Ishikawa (cell line): ENCODE data around the gene RTN4RL2.
A peak's percentile ranks its signal among the peaks of the same experiment; 100 is the strongest.

Source experiments
- CREB1 ChIP-seq: IDR thresholded peaks from 2 replicates; pipeline ENCODE4 v1.6.1; 2012; ENCODE audit warnings: low read depth
- FOXM1 ChIP-seq: IDR thresholded peaks from 2 replicates; pipeline ENCODE4 v1.6.1; 2012; ENCODE audit warnings: low read depth, borderline replicate concordance
- NFIC ChIP-seq: IDR thresholded peaks from 2 replicates; pipeline ENCODE4 v1.6.1; 2012
- TCF12 ChIP-seq: IDR thresholded peaks from 2 replicates; pipeline ENCODE4 v1.6.1; 2012; ENCODE audit warnings: low read depth
- TEAD4 ChIP-seq: IDR thresholded peaks from 2 replicates; pipeline ENCODE4 v1.6.1; 2012

GRCh38 chr11:57499413-57499982 lies 39.2 kb downstream of the RTN4RL2 start:
- TF ChIP-seq TEAD4: no peak
- TF ChIP-seq FOXM1: no peak
- peak; percentile 72 for TF ChIP-seq NFIC
- TF ChIP-seq CREB1: no peak
- 0 out of 2 replicates have a peak, but pooled peaks have one; percentile 23 for TF ChIP-seq TCF12
